ENCODE measurements around the gene BIRC3.
"Not testable (repeated sequence)": the region's sequence is repeated elsewhere in the genome, so short reads cannot be mapped to it uniquely, and the experiment has no call there.

Gene BIRC3

DNA sequence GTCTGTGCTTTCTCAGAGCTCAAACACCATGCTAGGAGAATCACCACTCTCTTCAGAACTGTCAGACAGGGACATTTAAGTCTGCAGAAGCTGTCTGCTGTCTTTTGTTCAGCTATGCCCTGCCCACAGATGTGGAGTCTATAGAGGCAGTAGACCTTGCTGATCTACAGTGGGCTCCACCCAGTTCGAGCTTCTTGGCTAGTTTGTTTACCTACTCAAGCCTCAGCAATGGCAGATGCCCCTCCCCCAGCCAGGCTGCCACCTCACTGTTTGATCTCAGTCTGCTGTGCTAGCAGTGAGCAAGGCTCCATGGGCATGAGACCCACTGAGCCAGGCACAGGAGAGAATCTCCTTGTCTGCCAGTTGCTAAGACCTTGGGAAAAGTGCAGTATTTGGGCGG, 16.4 kb upstream of the BIRC3 start:
- DNase-seq, result not testable (repeated sequence)

DNA sequence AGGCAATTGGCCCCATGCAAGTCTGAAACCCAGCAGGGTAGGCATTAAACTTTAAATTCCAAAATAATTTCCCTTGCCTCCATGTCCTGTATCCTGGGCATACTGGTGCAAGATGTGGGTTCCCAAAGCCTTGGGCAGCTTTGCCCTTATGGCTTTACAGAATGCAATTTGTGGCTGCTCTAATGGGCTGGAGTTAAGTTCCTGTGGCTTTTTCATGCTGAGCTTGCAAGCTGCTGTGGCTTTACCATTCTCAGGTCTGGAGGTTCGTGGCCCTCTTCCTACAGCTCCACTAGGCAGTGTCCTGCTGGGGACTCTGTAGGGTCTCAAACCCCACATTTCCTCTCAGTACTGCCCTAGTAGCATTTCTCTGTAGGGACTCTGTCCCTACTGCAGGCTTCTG, 15.0 kb upstream of the BIRC3 start:
- no peak for DNase-seq

DNA sequence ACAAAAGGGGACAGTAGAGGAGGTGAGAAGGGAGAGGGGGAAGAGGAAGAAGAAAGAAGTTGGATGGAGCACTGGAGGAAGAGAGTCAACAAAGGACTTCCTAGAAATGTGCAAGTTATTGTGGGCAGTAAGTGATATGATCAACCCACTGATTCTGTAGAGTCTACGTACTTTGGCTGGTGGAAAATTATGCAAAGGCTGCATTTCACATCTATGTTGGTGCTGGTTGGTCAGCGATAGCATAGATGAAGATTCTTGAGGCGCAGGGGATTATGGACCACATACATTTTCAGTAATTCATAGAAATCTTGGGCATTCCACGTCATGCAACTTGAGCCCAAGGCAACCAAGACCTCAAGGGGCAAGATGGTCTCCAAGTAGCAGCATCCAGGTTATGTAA, 12.6 kb upstream of the BIRC3 start:
- DNase-seq, result no peak

DNA sequence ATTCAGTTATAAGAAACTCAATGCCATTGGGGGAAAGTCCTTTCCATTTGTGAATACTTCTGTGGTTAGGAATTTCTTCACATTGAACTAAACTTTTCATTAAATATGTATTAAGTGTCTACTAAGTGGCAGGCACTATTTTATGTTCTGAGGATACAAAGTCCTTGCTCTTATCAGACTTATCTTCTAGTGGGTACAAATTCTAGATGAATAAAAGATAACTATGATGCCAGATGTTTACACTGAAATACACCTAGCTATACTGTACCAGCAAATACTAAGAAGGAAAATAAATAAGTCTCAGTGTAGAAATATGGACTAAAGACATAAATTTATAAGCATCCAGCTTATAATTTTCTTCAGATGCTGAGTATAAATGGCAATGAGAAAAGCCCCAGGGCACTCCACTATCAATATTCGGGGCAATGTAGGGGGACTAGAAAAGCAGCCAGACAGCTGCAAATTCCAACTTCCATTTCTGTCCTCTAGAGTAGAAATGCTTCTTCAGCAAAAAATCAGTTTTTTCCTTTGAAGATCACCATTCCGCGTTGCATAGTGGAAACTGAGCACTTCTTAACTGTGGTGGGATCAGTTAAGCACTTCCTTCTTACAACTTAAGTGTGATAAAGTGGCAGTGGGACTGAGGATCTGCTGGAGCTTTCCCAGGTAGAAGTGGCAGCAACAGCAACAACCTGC, 11.8 kb upstream of the BIRC3 start:
- DNase-seq, result no peak

DNA sequence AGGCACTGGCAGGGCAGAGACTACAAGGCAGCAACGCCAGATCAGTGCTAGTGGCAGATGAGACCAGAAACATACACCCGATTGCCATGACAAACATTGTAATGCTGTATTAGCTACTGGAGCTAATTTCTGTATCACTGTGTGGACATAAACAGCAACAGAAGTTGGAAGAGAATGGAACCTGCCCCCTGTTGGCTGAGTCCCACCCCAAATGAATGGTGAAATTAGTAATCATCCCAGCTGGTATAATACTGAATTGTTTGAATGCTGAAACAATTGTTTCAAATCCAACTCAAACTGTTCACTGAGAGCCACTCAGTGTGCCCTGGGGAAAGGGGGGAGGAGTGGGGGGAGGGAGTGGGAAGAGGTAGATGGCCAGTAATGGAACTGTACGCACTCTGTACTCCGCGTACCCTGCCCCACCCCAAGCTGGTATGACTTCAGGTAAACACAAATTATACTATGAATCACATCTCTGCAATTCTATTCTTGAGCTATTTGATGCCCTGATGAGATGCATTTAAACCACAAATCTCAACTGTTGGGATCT, 11.2 kb upstream of the BIRC3 start:
- DNase-seq, result no peak

DNA sequence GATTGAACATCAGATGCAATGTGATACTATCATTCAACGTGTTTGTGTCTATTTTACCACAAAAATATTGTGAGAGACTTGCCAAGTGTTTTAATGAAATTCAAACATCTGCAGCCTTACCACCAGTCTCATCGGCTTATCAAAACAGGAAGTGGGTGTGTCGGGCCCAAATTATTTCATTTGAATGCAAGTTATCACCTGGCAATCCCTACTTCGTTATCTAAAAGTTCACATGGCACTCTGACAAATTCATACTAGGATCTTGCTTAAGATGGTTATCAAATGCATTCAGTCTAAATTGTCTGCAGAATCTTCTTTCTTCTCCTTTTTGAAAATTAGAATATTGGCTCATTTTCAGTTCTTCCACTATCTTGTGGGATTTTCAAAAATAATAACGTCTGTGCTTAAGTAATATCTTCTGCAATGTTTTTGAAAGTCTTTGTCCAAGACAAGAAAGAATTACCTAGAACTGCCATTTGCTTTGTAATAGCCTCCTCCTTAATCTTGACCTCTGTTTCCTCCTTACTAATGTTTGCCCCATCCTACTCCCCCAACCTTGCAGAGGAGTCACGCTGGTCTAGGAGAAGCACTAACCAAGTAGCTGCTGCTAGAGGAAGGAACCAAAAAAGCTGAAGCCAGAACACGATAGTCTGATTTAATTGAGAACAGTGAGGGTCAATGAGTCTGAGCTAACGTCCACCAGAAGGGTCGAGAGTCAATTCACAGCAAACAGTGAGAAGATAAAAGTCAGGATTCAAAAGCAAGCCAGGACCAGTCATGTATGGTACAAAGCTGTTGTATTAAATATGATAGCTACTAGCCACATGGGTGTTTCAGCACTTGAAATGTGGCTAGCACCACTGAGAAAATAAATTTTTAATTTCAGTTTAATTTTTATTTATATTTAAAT, 10.2 kb upstream of the BIRC3 start:
- DNase-seq, result no peak

DNA sequence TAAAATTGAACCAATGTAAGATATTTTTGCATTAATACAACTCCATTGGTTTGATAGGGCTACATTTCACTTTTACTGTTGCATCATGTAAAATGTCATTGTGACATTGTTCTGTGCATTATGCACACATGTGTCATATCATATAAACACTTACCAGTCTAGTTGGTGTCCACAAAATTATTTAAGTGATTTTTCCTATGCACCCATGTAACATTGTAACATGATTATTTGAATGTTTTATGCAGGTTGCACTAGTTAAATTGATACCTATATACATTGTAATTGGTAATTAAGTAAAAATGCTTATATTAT, 9.6 kb upstream of the BIRC3 start:
- DNase-seq, result no peak

DNA sequence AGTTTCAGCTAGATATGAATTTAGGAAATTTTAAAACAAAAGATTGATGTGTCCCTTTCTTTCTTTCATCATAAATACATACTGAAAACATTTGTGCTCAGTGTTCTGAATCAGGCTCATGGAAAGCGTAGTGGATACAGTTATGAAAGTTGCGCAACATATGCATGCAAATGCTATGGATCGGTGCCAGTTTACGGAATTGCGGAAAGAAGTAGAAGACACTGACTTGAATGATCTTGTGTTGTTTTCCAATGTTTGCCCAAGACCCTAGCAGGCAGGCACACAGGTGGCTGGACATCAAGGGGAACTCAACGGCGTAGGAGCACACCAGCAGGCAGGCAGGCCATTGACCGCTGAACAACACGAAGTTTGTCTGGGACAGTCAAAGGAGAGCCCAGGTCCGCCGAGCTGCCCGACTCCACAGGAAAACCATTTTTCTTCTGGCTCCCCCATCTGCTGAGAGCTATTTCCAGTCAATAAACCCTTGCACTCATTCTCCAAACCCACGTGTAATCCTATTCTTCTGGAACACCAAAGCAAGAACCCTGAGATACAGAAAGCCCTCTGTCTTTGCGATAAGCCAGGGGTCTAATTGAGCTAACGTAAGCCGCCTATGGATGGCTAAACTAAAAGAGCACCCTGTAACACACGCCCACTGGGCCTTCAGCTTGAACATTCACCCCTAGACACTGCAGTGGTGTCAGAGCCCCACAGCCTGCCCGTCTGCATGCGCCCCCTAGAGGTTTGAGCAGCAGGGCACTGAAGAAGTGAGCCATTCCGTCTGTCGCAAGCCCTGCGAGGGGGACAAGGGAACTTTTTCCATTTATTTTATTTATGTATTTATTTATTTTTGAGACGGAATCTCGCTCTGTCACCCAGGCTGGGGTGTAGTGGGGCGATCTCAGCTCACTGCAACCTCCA, 7.4 kb upstream of the BIRC3 start:
- no peak for DNase-seq

DNA sequence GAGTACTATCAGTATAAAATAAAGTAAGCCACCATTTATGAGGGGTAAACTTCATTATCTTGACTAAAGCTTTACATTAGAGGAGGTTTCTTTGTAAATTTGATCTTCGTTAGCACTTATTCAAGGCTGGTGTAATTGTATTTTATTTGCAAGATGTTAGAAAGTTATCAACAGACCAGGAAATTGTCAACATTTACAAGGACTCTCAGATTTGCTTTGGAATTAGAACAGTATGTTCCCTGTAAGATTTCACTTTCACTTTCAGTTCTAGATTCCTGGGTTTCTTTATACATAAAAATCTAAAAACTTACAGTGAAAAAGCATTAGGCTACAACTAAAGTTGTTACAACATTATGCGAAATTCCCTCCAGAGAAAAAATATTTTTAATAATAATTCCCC, 4.6 kb upstream of the BIRC3 start:
- no peak for DNase-seq

DNA sequence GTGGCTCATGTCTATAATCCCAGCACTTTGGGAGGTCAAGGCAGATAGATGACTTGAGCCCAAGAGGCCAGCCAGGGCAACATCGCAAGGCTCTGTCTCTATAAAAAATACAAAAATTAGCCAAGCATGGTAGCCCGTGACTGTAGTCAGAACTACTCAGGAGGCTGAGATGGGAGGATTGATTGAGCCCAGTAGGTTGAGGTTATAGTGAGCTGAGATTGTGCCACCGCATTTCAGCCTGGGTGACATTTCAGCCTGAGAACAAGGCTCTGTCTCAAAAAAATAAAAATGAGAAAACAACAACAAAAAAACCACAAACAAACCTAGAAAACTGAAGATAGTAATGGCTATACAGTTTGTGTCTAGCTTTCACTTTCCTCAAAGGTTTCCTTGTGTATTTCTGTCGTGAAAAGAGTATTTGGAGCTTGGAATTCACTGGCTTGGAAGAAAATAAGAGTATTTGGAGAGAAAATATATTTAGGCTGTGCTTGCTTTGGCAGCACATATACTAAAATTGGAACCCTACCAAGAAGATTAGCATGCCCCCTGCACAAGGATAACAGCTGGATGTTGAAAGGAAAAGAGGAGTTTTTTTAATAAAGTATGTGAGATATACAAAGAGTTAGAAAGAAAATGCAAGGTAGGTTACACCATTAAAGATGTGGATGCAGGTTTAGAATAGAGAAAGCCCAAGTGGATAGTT, 3.9 kb upstream of the BIRC3 start:
- no peak for DNase-seq

DNA sequence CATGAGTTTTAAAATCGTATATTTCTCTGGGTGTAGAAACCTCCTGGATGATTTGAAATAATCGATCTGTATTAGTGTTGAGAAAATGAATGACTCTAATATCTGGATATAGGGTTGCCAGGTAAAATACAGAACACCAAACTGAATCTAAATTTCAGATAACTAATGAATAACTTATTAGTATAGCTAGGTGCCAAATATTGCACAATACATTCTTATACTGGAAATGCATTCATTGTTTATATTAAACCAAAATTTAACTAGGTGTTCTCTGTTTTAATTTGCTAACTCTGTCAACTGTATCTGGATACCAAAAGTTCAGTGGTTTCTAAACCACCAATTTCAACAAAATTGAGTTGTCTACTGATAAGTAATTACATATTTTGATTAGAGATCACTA, 2.5 kb upstream of the BIRC3 start:
- DNase-seq, result no peak

DNA sequence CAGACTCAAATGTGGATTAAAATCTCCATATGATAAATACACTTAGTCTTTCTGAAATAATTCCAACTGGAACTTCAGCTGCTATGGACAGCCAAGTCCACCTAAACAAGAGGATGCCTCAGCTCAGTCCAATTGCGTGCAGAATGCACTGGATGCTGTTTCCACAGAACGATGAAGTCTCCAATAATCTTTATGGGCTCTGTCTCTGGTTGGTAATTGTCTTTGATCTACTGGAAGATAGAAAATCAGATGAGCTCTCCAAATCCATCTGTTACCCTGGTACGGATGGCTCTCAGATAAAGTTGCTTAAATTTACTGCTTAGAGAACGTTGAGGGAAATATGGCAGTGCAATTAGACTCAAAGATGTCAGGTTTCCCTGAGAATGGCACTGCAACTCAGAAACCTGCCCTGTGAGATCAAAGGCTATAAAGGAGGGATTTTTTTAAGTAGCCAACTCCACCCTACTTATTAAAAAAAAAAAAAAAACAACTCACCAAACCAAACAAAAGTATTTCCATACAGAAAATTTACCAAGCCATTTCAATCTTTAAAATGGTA, 859 bp upstream of the BIRC3 start:
- DNase-seq, result no peak

DNA sequence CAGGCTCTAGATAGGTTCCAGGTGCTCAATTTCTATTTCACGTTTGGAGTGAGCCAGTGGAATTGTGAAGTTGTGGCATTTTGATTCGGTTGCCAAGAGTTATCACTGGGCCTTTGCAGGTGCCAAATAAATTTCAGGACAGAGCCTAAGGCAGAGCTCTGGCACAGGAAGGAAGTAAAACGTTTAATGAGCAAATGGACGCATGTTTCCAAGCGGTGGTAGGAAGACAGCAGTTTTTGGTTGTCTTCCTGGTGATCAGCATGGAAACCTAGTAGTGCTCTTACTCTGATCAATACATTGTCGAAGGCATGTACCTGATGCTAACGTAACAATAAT, 452 bp downstream of the BIRC3 start:
- DNase-seq, result no peak

DNA sequence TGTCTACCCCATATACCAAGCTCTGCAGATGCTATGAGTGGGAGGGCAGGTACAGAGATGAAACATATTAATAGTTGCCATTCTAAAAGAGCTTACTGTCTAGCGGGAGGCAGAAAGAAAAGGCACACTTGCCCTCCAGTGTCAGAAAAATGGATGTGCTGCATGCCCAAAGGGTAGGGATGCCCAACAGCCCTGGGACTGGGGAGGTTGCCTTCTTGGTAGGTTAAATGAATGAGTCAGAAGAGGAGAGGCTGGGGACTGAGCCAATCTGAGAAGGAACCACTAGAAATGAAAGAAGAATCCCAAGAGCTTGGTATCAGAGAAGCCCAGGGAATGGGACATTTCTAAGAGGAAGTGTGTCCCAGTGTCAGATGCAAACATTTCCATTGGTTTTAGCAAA, 1.2 kb downstream of the BIRC3 start:
- no peak for DNase-seq

DNA sequence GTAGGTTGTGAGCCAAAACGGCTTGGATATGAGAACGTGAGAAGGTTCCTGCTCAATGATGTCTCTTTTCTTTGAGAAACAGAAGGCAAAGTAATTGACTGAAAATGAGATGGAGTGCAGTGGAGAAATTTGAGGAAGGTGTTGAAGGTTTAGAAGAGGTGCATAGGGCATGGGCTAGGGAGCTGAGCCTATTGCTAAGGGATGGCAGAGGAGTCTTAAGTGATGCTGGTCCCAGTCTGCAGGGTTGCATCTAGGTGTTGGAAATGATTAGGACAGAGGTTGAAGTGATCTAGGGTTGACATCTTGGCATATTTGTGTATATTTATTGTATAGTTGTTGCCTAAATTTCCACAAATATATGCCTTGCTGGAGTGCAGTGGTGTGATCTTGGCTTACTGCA, 2.3 kb downstream of the BIRC3 start:
- DNase-seq, result no peak

DNA sequence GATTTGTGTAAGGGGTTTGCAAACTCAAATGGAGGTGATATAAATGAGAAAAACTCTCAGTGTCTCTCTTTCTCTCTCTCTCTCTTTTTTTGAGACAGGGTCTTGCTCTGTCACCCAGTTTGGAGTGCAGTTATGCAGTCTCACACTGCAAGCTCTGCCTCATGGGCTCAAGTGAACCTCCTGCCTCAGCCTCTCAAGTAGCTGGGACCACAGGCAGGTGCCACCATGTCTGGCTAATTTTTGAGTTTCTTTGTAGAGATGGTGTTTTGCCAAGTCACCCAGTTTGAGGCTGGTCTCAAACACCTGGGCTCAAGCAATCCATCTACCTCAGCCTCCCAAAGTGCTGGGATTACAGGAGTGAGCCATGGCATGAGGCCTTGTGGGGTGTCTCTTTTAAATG, 2.9 kb downstream of the BIRC3 start:
- no peak for DNase-seq

DNA sequence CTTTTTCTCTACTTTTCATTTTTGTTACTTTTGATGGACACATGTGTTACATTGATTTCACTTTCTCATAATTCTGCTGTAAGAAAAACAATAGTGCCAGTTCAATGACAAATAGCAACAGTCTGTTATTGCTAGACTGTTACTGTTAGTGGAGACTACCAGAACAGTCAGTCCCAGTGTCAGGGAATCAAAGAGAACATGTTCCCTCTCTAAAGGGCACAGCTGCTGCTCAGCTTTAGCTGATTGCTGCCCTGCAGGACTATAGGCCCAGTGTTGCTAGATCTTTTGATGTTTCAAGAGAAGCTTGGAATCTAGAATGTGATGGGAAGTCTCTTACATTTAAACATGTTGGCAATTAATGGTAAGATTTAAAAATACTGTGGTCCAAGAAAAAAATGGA, 3.4 kb downstream of the BIRC3 start:
- no peak for DNase-seq

DNA sequence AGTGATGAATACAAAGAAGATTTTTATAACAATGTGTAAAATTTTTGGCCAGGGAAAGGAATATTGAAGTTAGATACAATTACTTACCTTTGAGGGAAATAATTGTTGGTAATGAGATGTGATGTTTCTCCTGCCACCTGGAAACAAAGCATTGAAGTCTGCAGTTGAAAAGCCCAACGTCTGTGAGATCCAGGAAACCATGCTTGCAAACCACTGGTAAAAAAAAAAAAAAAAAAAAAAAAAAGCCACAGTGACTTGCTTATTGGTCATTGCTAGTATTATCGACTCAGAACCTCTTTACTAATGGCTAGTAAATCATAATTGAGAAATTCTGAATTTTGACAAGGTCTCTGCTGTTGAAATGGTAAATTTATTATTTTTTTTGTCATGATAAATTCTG, 5.3 kb downstream of the BIRC3 start:
- DNase-seq, result no peak

DNA sequence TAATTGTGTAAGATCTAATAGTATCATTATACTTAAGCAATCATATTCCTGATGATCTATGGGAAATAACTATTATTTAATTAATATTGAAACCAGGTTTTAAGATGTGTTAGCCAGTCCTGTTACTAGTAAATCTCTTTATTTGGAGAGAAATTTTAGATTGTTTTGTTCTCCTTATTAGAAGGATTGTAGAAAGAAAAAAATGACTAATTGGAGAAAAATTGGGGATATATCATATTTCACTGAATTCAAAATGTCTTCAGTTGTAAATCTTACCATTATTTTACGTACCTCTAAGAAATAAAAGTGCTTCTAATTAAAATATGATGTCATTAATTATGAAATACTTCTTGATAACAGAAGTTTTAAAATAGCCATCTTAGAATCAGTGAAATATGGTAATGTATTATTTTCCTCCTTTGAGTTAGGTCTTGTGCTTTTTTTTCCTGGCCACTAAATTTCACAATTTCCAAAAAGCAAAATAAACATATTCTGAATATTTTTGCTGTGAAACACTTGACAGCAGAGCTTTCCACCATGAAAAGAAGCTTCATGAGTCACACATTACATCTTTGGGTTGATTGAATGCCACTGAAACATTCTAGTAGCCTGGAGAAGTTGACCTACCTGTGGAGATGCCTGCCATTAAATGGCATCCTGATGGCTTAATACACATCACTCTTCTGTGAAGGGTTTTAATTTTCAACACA, 6.4 kb downstream of the BIRC3 start:
- DNase-seq, result no peak

DNA sequence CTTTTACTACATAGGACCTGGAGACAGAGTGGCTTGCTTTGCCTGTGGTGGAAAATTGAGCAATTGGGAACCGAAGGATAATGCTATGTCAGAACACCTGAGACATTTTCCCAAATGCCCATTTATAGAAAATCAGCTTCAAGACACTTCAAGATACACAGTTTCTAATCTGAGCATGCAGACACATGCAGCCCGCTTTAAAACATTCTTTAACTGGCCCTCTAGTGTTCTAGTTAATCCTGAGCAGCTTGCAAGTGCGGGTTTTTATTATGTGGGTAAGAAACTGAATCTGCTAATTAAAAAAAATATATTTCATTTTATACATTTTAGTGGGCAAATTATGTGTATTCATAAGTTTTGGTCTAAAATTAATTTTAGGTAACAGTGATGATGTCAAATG, 7.8 kb downstream of the BIRC3 start:
- DNase-seq, result no peak

DNA sequence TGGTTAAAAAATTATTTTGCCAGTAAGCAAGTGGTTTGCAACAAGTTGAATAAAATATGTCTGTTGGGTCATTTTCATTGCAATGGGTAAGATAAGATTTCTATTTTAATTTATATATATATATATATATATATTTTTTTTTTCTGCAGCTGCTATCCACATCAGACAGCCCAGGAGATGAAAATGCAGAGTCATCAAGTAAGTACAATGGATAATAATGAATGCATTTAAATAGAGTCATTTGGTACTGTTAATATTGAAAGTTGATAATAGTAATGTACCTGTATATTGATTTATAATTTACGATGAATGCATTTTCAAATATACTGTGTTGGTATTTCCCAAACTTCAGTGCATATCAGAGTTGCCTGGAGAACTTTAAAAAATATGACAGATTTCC, 11.5 kb downstream of the BIRC3 start:
- DNase-seq, result no peak

DNA sequence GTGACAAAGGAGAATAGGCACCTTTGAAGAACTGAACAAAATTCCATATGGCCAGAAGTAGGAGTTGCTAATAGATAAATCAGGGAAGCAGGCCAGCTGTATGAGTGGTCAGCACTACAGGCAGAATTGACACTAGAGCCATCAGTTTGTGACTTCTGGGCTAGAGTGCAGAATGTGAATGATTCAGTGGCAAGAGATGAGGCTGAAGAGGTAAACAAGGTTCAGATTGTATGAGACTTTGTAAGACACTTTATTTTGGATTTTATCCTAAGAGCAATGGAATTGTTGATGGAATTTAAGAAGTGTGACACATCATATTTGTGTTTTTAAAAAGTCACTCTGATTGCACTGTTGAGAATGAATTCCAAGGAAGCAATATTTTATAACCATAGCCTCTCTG, 12.9 kb downstream of the BIRC3 start:
- no peak for DNase-seq
